NCI-H69 (cell line): ENCODE results near the gene CDH7.

Experiments used
- DNase-seq: peaks from one replicate; lab custom pipeline; 2025; lab: John Stamatoyannopoulos, UW

Gene CDH7, protein sequence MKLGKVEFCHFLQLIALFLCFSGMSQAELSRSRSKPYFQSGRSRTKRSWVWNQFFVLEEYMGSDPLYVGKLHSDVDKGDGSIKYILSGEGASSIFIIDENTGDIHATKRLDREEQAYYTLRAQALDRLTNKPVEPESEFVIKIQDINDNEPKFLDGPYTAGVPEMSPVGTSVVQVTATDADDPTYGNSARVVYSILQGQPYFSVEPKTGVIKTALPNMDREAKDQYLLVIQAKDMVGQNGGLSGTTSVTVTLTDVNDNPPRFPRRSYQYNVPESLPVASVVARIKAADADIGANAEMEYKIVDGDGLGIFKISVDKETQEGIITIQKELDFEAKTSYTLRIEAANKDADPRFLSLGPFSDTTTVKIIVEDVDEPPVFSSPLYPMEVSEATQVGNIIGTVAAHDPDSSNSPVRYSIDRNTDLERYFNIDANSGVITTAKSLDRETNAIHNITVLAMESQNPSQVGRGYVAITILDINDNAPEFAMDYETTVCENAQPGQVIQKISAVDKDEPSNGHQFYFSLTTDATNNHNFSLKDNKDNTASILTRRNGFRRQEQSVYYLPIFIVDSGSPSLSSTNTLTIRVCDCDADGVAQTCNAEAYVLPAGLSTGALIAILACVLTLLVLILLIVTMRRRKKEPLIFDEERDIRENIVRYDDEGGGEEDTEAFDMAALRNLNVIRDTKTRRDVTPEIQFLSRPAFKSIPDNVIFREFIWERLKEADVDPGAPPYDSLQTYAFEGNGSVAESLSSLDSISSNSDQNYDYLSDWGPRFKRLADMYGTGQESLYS

DNA sequence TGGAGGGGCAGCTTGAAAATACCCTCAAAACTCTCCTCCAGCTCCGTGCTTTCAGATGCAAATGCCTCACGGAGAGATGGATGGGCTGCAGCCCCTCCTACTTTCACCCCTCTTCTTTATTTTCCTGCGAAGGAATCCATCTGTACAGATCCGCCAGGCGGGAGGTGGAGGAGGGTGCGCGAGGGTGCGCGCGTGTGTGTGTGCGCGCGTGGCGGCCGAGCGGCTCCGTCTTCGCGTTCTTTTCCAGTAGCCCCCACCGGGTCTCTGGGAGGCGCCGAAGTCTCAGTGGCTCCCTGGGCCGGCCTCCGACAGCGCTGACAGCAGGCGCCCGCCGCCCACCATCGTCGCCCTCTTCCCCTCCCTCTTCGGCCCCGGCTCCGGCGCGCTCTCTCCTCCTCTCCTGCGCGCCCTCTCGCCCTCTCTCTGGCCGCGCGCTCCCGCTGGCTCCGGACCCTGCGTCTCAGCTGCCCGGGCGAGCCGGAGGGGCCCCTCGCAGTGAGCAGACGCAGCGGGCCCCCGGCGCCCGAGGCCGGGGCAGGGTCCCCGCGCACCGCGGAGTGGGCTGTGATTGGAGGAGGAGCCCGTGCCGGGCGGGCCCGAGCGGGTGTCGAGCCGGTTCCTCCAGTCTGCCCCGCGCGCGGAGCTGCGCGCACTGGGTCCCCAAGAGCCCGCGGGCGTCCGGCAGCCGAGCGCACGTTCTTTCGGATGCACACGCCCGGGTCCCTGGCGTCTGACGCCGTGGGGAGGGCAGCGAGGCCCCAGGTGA, at the start of gene CDH7:
TSS of gene CDH7 (plus strand) at position 624 of the 766 bp plus-strand sequence. CDS start 11,831 bp downstream, outside the sequence.
- DNase-seq: peak; percentile 96

DNA sequence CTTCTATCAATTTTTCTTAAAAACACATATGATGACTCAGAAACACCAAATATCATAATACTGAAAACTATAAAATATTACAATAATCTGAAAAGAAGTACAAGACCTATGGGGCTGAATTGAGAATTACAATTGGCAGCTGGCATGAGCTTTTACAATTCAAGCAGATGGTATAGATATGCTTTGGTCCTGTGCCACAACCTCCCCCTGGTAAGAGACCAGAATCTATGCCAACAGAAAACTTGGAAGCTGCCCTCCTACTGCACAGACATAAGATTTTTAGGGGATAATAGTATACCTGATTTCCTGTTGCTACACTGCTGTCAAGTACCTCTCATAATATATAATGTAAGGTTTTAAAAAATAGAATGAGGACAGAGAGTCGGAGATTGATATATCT, 46.8 kb upstream of the CDH7 start:
- peak; percentile 90 for DNase-seq

DNA sequence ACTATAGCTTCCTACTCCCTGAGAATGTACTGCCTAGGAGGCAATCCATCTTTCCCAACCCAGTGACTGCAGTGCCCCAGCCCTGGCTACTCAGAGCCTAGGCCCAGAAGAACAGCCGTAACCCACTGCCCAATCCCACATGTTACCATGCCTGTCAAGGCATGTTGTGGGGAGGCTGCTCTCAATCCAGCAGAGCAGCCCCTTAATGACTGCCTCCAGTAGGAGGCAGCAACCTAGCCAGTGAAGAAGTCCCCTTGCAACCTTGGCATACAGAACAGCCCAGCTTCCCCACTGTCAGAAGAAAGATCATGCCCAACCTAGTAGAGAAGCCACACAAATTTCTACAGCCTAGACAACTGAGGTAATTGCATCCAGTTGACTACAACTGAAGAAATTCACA, 44.2 kb upstream of the CDH7 start:
- no peak for DNase-seq

DNA sequence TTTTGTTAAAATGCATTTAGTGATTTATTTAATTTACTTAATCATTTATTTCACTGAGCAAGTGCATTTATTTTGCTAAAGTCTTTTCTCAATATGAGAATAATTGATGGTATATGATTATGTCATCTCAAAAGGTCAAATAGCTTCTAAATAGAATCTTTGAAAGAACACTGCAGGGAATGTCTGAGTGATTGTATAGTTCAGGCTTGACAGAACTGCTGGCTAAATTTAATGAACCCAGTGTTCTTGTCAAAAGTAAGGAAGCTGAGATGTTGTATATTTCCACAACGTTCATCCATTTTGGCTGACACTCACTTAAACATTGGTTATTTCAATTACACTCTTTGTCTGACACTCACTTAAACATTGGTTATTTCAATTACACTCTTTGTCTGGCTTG, 39.3 kb upstream of the CDH7 start:
- peak; percentile 73 for DNase-seq

DNA sequence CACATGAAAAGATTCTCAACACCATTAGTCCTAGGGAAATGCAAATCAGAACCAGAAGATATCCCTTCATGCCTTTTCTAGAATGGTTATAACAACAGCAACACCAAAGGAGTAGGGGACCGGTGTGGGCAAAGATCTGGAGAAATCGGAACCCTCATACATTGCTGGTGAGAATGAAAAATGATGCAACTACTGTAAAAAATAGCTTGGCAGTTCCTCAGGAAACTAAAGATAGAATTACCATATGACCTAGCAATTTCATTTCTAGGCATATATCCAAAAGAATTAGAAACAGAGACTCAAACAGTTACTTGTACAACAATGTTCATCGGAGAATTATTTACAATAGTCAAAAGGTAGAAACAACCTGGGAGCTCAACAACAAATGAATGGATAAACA, 29.2 kb upstream of the CDH7 start:
- peak; percentile 42 for DNase-seq

DNA sequence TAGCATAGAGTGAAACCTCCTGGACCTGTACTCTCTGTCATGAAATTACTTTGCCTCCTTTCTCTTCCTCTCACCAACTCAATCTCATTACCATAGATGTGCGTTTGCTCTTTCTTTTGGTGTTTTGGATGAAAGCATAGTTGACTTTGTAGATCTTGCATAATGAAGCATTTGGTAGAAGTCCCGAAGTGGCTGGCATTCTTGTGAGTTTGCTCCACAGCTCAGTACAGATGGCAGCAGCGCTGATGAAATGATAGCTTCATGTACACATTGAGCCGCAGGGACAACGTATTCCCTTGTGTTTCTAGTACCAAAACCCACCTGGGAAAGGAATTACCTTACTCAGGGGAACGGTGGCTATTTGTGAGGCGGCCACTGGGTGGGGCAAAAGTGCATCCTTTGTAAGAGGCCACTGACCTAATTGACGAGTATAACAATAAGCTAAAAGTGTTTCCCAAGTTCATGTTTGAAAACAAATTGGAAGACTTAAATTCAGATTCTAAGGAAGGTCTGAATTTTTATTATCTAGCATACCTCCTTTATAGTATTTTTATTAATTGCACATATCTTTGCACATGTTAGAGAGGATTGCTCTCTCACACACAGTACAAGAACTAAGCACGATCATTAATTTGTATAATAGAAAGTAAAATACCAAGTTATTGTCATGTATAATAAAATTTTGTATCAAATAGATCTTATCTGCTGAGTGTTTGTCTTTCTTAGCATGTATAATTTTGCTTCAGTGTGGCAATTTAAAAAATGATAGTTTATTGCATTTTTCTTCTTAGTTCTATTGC, 25.4 kb upstream of the CDH7 start:
- DNase-seq: peak; percentile 98

DNA sequence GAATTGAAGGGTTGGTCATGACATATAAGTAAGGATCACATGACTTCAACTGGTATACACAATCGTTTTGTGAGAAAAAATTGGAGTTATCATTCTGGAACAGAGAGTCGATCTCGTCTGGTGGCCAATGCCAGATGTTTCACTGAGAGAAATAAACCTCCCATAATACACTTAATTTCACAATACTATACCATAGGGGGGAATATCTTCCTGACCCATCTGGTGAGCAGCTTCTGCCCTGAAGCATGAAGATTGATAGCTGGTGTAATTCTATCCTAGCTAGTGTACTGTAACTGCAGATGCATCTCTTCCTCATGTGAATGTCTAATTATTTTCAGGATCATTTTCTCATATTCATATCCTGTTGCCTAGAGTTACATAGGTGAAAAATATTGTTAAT, 15.7 kb upstream of the CDH7 start:
- peak; percentile 96 for DNase-seq

DNA sequence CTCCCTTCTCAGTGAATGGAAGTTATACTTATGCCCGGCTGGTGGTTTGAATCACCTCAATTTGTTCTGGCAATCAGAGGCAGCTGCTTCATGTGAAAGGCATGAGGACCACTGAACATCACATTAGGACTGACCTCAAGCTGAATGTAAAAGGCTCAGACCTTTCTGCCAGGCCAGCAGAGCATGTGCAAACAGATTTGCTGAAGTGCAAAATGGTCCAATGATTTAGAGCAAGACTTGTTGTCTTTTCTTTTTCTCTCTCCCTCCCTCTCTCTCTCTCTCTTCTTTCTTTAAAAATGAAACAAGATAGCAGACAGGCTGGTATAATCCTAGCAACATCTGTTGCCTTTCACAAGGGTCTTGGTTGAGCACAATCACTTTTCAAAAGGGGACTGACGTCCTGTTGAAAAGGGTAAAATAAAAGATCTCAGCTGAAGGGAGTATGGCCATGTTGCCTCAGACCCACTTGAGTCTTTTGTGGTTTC, 13.3 kb upstream of the CDH7 start:
- DNase-seq: peak; percentile 99

DNA sequence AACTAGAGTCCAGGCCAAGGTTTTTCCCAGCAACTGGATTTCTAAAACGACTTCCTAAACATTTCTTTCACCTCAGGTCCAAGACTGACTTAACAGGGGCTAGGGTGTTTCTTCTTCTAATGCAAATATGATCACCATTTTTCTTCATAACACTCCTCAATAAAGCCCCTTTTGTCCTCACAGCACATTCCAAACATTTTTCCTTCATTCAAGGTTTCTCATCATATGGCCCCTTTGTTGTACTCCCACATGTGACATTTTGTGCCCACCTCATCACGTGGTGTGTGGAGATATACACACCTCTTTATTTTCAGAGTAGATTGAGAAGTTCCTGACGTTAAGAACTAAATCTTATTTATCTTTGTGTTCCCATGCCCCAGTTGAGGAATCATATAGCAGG, 3.9 kb upstream of the CDH7 start:
- no peak for DNase-seq

DNA sequence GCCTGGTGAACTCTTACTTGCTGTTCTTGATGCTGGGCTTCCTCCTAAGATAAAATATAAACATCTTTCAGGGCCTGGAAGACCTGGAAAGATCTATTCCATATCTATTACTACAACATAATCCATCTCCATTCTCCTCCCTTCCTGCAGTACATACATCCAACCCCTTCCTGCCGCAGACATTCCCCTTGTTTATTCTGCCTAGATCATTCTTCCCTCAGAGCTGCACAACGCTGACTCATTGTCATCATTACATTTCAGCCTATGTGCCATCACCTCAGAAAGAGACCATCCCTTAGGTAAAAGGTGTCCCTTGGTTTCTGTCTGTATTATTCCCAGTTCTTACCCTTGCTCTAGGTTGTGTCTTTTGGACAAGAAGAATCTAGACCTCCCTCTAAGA, 2.5 kb upstream of the CDH7 start:
- DNase-seq: peak; percentile 77

DNA sequence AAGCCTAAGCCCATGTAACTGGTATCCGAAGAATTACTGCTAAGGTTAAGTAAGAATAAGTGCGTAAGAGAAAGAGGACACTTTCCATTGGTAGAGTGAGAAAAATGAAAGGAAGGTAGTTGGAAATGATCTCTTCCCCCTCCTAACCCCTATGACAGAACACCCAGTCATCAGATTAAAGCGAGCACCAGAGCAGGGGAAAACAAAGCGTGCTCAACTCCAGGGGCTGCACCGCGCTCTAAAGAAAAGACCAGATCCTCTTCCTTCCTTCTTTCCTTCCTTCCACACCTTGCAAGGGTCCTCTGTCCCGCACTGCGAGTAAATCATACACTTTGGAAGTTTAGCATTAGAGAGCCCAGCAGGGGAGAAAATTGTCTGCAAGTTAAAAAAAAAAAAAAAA, 971 bp upstream of the CDH7 start:
- peak; percentile 66 for DNase-seq

DNA sequence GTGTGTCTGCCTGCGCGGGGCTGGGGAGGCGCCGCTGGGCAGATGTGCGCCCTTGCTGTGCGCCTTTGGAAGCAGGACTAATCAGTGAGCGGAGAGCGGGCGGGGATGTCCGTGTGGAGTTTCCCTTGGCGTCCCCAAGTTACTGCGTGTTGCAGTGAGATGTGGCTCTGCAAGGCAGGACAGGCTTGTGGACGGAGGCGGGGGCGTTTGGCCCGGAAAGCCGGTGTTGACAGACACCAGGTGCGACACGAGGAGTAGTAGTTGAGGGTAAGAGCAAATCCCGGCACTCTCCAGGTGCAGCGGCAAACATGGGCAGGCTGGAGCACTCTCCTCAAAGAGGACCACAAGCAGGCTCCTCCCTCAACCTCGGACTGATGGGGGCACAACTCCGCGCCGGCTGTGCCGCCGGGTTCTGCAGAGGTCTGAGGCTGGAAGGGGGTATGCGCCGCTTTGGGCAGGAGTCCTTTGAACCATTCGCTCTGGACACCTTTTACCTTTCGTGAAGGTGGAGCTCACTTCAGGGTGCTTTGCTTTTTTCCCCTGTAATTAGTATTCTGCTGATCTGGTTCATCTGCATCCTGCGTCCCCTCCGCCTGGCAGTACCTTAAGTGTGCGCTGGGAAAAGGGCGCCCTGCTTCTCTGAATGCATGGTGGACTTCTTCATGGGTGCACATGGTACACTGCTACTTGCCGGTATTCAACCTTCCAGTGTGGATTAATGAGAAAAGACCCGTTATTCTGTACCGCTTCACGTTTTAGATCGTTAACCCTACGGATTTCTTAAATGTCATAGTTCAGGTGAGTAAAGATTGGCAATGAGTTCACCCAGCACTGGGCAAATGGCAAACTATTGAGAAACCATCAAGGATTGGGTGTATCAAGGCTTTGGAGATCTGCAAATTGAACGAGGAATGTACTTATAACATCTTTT, 608 bp downstream of the CDH7 start:
- peak; percentile 96 for DNase-seq

DNA sequence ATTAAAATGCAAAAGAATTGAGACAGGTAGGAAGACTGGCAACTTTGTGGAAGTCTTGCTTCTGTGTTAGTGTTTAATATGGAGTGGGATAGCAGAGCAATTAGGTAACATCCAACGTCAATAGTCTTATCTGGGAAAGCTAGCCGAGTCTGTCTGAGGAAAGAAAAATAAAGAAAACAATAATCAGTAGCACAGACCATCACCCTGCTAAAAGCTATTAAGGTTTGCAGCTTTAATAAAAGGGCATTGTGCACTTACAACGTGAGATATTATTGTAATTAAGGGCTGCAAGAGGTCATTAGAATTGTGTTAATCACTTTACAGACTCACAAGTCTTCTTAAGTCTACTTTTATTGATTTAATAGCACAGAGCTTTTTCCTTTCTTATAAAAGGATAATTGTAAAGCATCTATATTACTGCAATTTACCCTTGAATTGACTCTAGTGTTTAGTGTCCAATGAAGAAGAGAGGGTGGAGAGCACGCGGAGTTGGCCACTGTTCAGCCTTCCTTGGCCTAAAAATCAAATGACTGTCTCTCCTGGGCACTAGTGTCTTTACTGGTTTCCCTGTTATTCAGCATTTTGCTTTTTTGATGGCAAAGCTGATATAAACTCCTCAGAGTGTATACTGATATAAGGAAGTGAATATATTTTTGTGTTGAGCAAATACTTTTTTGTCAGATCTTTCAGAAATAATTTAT, 2.0 kb downstream of the CDH7 start:
- DNase-seq: peak; percentile 62

DNA sequence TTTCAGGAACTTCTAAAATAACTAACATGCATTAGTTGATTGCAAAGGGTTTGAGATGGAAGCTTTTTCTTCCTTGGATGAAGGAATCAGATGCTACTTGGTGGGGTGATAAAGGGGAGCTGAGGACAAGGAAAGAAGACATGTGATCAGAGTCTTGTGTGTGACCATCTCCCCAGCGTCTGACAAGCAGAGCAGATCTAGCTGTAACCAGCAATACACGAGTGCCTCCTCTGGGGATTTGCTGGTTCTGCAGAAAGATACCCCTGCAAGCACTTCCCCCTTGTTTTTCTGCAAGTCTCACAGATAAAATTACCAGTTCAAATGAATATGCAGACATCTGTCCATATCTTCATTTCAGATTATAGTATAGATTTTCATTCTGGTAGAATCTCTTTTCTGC, 2.7 kb downstream of the CDH7 start:
- DNase-seq: peak; percentile 98

DNA sequence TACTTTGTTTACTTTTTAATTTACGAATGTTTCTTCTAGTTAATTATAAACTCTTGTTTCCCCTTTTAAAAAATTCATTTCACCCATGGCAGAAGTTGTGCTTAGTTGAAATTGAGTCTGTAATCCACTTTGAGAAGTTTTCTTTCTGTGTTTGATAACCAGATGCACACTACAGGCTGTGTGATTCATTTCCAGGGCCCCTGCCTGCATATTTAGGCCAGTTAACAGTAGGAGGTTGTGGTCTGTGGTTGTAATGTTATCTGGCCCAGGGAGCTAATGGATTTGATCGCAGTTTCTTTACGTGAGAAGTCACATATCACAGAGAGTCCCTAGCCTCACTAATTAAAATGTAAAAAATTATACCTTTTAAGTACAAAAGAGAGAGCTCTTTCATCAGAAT, 3.3 kb downstream of the CDH7 start:
- peak; percentile 96 for DNase-seq

DNA sequence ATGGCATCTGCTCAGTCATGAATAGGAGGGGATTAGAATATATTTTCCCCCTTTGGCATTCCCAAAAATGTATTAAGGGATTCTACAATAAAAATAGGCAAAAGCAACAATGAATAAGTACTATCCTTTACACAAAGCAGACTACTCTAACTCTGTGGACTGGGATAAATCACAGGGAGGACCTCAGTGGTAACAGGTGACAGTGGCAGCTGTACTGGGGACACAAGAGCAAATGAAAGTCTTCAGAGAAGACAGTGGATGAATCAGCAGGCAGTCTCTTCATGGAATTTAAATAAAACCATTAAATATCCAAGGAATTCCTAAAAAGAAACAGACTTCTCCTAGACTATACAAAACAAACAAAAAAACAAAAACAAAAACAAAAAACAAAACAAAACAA, 4.8 kb downstream of the CDH7 start:
- DNase-seq: peak; percentile 42

DNA sequence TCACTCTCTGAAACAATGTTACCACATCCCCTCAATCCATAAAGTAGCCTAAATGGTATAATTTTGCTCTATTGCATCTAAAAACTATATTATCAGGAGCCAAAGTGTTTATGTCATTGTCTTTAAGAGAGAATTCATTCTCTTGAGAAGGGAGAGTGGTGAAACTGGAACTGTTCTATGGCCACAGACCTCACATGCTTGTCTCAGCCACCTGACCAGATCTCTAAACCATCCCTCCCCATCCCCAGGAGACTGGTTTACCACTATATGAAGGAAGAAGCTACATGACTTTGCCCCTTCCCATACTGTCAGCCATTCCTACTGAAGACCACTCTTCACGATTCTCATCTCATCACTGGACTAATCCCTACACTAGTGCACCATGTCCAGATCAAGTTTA, 9.6 kb downstream of the CDH7 start:
- no peak for DNase-seq

DNA sequence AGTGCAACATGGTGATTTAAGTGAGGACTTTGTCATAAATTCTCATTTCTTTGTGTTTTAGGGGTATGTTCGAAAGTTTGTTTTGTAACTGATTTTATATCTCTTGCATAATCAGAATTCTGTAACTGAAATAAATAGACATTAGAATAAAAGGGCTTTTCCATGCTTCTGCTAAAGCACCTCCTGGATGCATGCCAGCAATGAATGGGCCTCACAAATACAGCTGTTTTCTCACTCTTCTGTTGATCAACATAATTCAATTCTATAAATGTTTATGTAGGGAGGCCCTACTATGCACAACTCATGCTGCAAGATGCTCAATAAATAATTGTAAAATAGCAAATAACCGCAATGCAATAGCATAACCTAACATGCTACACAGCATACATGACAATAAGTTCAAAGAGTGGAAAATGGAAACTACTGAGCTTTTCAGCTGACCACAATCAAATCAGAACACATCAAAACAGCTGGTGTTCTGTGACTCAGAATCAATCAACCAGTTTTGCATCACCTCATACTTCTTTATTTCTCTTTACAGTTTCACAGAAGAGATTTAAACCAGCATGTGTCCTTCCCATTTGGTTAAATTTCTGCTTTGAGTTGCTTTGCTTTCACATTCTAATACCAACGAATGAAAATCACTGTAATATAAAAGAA, 11.0 kb downstream of the CDH7 start:
- DNase-seq: peak; percentile 79

DNA sequence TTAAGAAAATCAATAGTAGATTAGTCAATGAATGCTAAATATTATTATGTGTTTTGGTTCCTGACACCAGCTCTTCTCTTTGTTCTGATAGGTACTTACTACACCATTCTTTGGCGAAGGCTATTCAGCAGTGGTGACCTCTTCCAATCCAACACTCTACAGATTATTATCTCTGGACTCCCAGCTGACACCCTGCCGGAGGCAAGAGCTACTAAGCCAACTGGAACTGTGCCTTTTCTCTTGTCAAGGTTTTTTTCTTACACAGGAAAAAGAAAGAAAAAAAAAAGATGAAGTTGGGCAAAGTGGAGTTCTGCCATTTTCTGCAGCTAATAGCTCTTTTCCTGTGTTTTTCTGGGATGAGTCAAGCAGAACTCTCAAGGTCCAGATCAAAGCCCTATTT, 11.7 kb downstream of the CDH7 start:
- peak; percentile 92 for DNase-seq
